Measurements from ENCODE around the gene CRYGC. TPM values are rescaled to one million over a fixed set of nuclear protein-coding genes. Genes with fewer than 3 reads are reported as not detected.

The CRYGC gene
- total RNA-seq, 1 donor from 2014 or later = not detected

DNA sequence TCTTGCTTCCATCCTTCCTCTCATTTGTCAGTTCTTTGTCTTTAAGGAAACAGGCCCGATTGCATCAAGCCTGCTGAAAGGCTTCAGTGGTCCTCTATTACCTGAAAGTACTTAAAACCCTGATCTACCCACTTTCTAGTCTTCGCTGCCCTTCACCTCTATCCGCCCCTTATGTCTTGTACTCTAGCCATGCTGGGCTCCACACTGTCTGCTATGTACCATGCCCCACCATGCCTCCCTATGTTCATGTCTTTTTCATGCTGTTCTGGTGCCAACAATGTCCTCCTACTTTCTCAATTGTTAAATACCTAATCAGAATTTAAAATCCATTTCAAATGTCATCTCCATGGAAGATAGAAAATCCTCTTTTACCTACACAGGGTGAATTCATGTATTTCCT lies 33.5 kb downstream of the CRYGC start:
- no peak for DNase-seq (ENCODE audit: low spot score)
- Histone ChIP-seq H3K27me3 (no peaks in the 10 kb centered on the region), H3K27ac (no peak overlapping the region), H3F3A (ENCODE audit: low read depth) (no peaks in the 10 kb centered on the region), H3K9ac (no peak overlapping the region), H3K4me1 (no peaks in the 10 kb centered on the region), H3K4me2 (no peak overlapping the region), H4K20me1 (ENCODE audit: low read depth) (no peaks in the 10 kb centered on the region), H3K4me3 (no peak overlapping the region), H3K79me2 (ENCODE audit: low read depth) (no peaks in the 10 kb centered on the region), H3K9me3 (ENCODE audit: low read depth) (no peaks in the 10 kb centered on the region), H3K36me3 (no peaks in the 10 kb centered on the region), H2AFZ (replicated peaks) (no peak overlapping the region)
- H3K4me1 Mint-ChIP-seq = no peaks in the 10 kb centered on the region
- H3K9me3 Mint-ChIP-seq = no peaks in the 10 kb centered on the region
- H3K27me3 Mint-ChIP-seq (ENCODE audit: insufficient read depth, low read depth) = peaks cover 3% of the 10 kb centered on the region
- TF ChIP-seq EZH2phosphoT487 (IDR thresholded peaks at IDR 0.05) = no peak
- TF ChIP-seq, protein P1, sequence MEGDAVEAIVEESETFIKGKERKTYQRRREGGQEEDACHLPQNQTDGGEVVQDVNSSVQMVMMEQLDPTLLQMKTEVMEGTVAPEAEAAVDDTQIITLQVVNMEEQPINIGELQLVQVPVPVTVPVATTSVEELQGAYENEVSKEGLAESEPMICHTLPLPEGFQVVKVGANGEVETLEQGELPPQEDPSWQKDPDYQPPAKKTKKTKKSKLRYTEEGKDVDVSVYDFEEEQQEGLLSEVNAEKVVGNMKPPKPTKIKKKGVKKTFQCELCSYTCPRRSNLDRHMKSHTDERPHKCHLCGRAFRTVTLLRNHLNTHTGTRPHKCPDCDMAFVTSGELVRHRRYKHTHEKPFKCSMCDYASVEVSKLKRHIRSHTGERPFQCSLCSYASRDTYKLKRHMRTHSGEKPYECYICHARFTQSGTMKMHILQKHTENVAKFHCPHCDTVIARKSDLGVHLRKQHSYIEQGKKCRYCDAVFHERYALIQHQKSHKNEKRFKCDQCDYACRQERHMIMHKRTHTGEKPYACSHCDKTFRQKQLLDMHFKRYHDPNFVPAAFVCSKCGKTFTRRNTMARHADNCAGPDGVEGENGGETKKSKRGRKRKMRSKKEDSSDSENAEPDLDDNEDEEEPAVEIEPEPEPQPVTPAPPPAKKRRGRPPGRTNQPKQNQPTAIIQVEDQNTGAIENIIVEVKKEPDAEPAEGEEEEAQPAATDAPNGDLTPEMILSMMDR (IDR thresholded peaks at IDR 0.05) = no peak
- no peak overlapping the region for H3K4me3 Mint-ChIP-seq
- H3K36me3 Mint-ChIP-seq = no peaks in the 10 kb centered on the region
- H3K27ac Mint-ChIP-seq = no peak overlapping the region

DNA sequence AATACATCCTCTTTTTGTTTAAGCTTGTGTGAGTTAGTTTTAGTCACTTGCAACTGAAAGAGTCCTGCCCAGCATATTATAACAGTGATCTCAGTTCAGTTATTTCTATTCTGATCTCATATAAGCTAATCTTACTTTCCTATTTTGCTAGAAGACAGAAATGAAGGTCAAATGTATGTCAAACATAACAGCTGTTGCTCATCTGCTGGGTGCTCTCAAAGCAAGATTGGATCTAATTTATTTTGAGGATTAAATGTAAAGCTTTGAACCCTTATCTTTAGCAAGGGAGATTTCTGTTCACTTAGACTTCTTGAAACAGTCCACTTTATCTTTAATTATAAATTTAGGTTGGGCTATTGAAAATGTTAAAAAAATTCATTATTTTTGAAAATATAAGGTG lies 36.5 kb downstream of the CRYGC start:
- Histone ChIP-seq H4K20me1 (ENCODE audit: low read depth) (no peaks in the 10 kb centered on the region), H3K4me1 (no peaks in the 10 kb centered on the region), H3K27me3 (no peaks in the 10 kb centered on the region), H3K27ac (no peak overlapping the region), H3K4me2 (no peak overlapping the region), H3K9ac (no peak overlapping the region), H3K9me3 (ENCODE audit: low read depth) (no peaks in the 10 kb centered on the region), H2AFZ (replicated peaks) (no peak overlapping the region), H3K79me2 (ENCODE audit: low read depth) (no peaks in the 10 kb centered on the region), H3F3A (ENCODE audit: low read depth) (no peaks in the 10 kb centered on the region), H3K36me3 (no peaks in the 10 kb centered on the region), H3K4me3 (no peak overlapping the region)
- no peaks in the 10 kb centered on the region for H3K4me1 Mint-ChIP-seq
- H3K27me3 Mint-ChIP-seq (ENCODE audit: insufficient read depth, low read depth) = peaks cover 3% of the 10 kb centered on the region
- no peak overlapping the region for H3K27ac Mint-ChIP-seq
- H3K36me3 Mint-ChIP-seq = no peaks in the 10 kb centered on the region
- H3K4me3 Mint-ChIP-seq = no peak overlapping the region
- peaks cover 2% of the 10 kb centered on the region for H3K9me3 Mint-ChIP-seq
- no peak for DNase-seq (ENCODE audit: low spot score)
- TF ChIP-seq, protein P1 (IDR thresholded peaks at IDR 0.05) = no peak
- TF ChIP-seq EZH2 (IDR thresholded peaks at IDR 0.05) (no peak), EZH2phosphoT487 (IDR thresholded peaks at IDR 0.05) (no peak)

DNA sequence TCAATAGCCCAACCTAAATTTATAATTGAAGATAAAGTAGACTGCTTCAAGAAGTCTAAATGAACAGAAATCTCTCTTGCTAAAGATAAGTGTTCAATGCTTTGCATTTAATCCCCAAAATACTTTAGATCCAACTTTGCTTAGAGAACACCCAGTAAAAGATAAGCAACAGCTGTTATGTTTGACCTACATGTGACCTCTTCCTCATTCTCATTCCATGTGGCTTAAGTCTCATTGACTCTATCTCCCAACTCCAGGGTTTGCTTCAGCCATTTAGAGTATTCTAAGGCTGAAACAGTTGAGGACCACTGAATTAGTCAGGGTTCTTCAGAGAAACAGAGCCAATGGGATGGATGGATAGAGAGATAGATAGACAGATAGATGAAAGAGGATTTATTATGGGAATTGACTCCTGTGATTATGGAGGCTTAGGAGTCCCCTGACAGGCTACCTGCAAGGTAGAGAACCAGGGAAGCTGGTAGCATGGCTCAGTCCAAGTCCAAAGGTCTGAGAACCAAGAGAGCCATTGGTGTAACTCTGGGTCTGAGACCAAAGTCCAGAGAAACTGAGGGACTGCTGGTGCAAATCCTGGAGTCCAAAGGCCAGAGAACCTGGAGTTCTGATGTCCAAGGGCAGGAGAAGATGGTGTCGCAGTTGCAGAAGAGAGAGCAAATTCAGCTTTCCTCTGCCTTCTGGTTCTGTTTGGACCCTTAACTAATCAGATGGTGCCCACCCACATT lies 37.4 kb downstream of the CRYGC start:
- Histone ChIP-seq H3K4me3 (no peak overlapping the region), H4K20me1 (ENCODE audit: low read depth) (no peaks in the 10 kb centered on the region), H3K9ac (no peak overlapping the region), H3F3A (ENCODE audit: low read depth) (no peaks in the 10 kb centered on the region), H3K36me3 (no peaks in the 10 kb centered on the region), H3K4me2 (no peak overlapping the region), H3K27ac (no peak overlapping the region), H3K4me1 (no peaks in the 10 kb centered on the region), H2AFZ (replicated peaks) (no peak overlapping the region), H3K79me2 (ENCODE audit: low read depth) (no peaks in the 10 kb centered on the region), H3K9me3 (ENCODE audit: low read depth) (no peaks in the 10 kb centered on the region), H3K27me3 (no peaks in the 10 kb centered on the region)
- Mint-ChIP-seq H3K27me3 (ENCODE audit: insufficient read depth, low read depth) (peaks cover under 1% of the 10 kb centered on the region), H3K27ac (no peak overlapping the region), H3K4me1 (no peaks in the 10 kb centered on the region), H3K36me3 (no peaks in the 10 kb centered on the region), H3K9me3 (peaks cover 2% of the 10 kb centered on the region), H3K4me3 (no peak overlapping the region)
- TF ChIP-seq EZH2phosphoT487 (IDR thresholded peaks at IDR 0.05) (no peak), EZH2 (IDR thresholded peaks at IDR 0.05) (no peak)
- TF ChIP-seq, protein P1 (IDR thresholded peaks at IDR 0.05) = no peak
- no peak for DNase-seq (ENCODE audit: low spot score)

All from neural progenitor cell (in vitro differentiated cells).